ENCODE results near the gene ARHGEF4.

The ARHGEF4 gene

GRCh38 chr2:131014141-131014540 is 177.4 kb downstream of the ARHGEF4 start:
- TF ChIP-seq, protein P1, sequence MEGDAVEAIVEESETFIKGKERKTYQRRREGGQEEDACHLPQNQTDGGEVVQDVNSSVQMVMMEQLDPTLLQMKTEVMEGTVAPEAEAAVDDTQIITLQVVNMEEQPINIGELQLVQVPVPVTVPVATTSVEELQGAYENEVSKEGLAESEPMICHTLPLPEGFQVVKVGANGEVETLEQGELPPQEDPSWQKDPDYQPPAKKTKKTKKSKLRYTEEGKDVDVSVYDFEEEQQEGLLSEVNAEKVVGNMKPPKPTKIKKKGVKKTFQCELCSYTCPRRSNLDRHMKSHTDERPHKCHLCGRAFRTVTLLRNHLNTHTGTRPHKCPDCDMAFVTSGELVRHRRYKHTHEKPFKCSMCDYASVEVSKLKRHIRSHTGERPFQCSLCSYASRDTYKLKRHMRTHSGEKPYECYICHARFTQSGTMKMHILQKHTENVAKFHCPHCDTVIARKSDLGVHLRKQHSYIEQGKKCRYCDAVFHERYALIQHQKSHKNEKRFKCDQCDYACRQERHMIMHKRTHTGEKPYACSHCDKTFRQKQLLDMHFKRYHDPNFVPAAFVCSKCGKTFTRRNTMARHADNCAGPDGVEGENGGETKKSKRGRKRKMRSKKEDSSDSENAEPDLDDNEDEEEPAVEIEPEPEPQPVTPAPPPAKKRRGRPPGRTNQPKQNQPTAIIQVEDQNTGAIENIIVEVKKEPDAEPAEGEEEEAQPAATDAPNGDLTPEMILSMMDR (IDR thresholded peaks at IDR 0.05): no peak
- Histone ChIP-seq H3K9me3 (no peaks in the 10 kb centered on the region), H3K27ac (no peak overlapping the region), H3K4me3 (no peak overlapping the region), H3K36me3 (no peaks in the 10 kb centered on the region), H3K4me1 (no peaks in the 10 kb centered on the region), H3K27me3 (peaks cover 0 to 9% of the 10 kb centered on the region in 2 donors)
- no peak for DNase-seq
- intact Hi-C loops (cut with DNase I; ENCODE audit: low total_unique reads): no loop called here

DNA sequence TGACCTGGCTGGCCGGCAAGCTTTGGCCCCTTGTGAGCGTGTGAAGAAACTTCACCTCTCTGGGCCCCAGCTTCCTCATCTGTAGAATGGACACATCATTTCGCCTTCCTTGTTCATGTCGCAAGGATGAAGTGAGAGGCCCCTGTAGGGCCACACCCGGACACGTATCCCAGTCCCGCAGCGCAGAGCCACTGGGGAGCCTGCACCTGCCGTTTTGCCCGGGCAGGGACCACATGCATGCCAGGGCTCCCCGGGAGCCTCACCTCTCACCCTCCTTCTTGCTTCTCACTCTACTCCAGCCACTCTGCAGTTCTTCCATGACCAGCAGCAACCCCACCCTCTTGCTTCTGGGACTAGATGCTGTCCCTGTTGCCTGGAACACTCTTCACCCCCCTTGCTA is 179.1 kb downstream of the ARHGEF4 start:
- DNase-seq: no peak
- TF ChIP-seq, protein P1 (IDR thresholded peaks at IDR 0.05): no peak
- no peaks in the 10 kb centered on the region for H3K4me1 ChIP-seq
- H3K9me3 ChIP-seq: no peaks in the 10 kb centered on the region
- H3K36me3 ChIP-seq: no peaks in the 10 kb centered on the region
- intact Hi-C loops (cut with DNase I; ENCODE audit: low total_unique reads): no loop called here
- peaks cover 0 to 9% of the 10 kb centered on the region in 2 donors for H3K27me3 ChIP-seq
- no peak overlapping the region for H3K4me3 ChIP-seq
- H3K27ac ChIP-seq: no peak overlapping the region

DNA sequence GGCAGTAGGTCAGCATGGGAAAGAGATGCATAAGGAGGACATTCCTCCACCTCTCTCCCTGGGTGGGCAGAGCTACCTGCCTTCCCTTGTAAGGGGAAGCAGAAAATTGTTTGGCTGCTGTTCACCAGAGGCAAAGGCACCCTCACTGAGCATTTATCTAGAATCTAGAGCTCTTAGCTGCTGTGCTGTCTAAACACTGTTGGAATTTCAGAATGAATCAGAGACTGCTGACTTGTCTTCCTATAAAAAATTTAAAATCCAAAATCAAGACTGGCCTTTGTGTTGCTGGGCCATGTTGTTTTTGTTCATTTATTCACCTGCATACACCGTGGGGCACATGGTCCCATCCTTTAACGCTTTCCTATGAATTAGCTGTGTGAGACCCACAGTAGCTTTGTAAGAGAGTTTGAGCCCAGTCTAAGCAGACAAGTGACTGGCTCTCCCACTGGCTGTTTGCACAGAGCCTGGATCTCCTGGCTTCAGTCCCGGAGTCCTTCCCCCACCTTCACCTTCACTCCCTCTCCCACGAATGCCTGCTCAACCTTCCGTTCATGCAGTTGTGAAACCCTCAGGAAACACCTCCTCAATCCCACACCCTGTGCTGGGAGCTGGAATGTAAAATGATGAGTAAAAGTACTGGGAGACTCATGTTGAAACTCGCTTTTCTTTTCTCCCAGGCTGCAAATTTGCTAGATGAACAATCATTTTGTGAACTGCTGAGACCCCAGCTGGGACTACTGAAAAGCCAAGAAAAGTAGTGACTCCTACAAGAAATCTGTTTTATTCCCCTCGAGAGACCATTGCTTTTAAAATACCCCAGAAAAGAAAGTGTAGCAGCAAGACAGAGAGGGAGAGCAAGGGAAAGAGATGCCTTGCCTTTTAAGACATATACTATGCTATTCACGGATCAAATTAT is 180.4 kb downstream of the ARHGEF4 start:
- H3K36me3 ChIP-seq: no peaks in the 10 kb centered on the region
- no peak overlapping the region for H3K27ac ChIP-seq
- DNase-seq: no peak

DNA sequence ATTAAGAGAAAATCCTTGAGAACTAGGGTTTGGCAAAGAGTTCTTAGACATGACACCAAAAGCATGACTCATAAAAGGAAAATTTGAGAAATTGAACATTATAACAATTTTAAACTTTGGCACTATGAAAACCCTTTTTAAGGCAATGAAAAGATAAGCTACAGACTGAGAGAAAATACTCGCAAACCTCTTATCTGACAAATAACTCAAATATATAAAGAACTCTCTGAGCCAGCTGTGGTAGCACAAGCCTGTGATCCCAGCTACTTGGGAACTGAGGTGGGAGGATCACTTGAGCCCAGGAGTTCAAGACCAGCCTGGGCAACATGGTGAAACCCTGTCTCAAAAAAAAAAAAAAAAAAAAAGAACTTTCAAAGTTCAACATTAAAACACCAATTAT is 186.0 kb downstream of the ARHGEF4 start:
- H3K27ac ChIP-seq: no peak overlapping the region
- DNase-seq: no peak
- peaks cover 0 to 2% (median 0%) of the 10 kb centered on the region in 3 donors for H3K9me3 ChIP-seq
- no peaks in the 10 kb centered on the region for H3K36me3 ChIP-seq
- intact Hi-C loops (cut with DNase I; ENCODE audit: low total_unique reads): no loop called here
- H3K27me3 ChIP-seq: no peaks in the 10 kb centered on the region
- no peaks in the 10 kb centered on the region for H3K4me1 ChIP-seq
- H3K4me3 ChIP-seq: no peak overlapping the region
- TF ChIP-seq, protein P1 (IDR thresholded peaks at IDR 0.05): no peak

More for the DNA sequence above, 180.4 kb downstream of the ARHGEF4 start:
- H3K27me3 ChIP-seq: peaks cover 0 to 3% of the 10 kb centered on the region in 2 donors
- TF ChIP-seq, protein P1 (IDR thresholded peaks at IDR 0.05): no peak
- no peaks in the 10 kb centered on the region for H3K4me1 ChIP-seq
- intact Hi-C loops (cut with DNase I; ENCODE audit: low total_unique reads): no loop called here
- H3K4me3 ChIP-seq: no peak overlapping the region
- H3K9me3 ChIP-seq: no peaks in the 10 kb centered on the region

- Histone ChIP-seq H3K4me3 (no peak overlapping the region), H3K36me3 (no peaks in the 10 kb centered on the region), H3K9me3 (peaks cover 0 to 7% (median 0%) of the 10 kb centered on the region in 3 donors), H3K27me3 (peaks cover 0 to 2% of the 10 kb centered on the region in 2 donors), H3K27ac (no peak overlapping the region), H3K4me1 (no peaks in the 10 kb centered on the region)
- intact Hi-C loops (cut with DNase I; ENCODE audit: low total_unique reads): no loop called here
- TF ChIP-seq, protein P1 (IDR thresholded peaks at IDR 0.05): no peak
- DNase-seq: no peak
Observed at GRCh38 chr2:131023758-131024157, 187.0 kb downstream of the ARHGEF4 start.
